ENCODE measurements around the gene CTDSP2.

DNA sequence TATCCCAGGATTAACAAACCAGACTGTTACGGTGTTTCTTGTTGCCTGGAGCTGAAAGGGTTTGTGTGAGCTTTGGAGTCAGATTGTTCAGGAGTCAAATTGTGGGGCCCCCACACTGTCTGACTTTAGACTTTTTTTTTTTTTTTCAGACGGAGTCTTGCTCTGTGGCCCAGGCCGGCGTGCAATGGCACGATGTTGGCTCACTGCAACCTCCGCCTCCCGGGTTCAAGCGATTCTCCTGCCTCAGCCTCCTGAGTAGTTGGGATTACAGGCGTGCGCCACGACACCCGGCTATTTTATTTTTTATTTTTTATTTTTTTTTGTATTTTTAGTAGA, 63.1 kb downstream of the CTDSP2 start:
- TF ChIP-seq CTCF (IDR thresholded peaks at IDR 0.05 in 4 of 5, conservative IDR thresholded peaks at IDR 0.05 in 1 of 5): no peak
- no peak for TF ChIP-seq POLR2A (IDR thresholded peaks at IDR 0.05)
